GM21447 (cell line): ENCODE results near the gene TRAF5.
A peak's percentile ranks its signal among the peaks of the same experiment; 100 is the strongest.
"Not testable (repeated sequence)": the region's sequence is repeated elsewhere in the genome, so short reads cannot be mapped to it uniquely, and the experiment has no call there.

Experiments used
- ATAC-seq: cut with Tn5 transposase; IDR thresholded peaks from one replicate; pipeline ENCODE4 v1.9.1; 2021; ENCODE audit not compliant: unreplicated experiment

Gene TRAF5

GRCh38 chr1:211344152-211344618 lies 17.6 kb downstream of the TRAF5 start:
- ATAC-seq: no peak

DNA sequence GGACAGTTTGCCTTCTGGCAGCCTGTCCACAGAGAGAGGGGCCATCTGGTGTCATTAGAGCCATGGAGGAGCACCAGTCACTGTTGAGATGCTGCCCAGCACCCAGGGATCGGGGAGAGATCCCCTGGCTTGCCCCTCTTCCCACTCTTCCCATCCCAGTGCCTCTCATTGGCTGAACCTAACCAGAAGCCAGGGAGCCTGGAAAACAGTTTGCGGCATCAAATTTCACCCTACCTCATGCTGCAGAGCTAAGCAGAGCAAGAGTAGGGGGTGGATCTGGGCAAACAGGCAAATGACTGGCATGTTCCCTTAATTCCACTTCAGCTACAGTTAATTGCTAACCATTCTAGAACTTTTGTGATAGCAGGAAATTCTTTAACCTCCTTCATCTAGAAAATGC lies 19.1 kb downstream of the TRAF5 start:
- ATAC-seq: no peak

GRCh38 chr1:211347077-211347844 lies 20.6 kb downstream of the TRAF5 start:
- ATAC-seq: no peak

DNA sequence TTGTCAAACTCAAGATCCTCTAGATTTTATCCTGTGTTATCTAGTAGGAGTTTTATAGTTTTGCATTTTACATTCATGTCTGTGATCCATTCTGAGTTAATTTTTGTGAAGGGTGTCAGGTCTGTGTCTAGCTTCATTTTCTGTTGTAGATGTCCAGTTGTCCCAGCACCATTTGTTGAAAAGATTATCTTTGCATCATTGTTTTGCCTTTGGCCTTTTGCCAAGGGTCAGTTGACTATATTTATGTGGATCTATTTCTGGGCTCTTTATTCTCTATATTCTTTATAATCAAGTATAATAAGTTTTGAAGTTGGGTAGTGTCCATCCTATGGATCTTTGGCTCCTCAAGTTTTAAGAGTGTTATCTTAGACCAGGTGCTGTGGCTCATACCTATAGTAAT lies 21.9 kb downstream of the TRAF5 start:
- no peak for ATAC-seq

DNA sequence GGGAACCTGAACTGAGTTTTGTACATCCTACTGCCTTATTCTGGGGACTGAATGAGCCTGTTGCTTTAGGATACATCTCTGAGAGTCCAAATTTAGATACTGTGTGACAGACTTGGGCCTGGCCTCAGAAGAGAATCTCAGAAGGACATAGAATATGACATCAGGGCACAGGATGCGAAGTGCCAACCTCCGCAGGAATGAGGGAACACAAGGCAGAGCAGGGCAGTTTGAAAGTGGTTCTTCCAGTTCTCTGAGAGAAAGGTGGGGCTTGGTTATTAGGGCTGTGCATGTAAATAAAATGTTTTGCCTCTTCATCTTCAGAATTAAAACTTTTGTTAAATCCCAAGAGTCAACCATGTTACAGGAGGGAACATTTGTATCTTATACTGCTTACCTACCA lies 23.1 kb downstream of the TRAF5 start:
- no peak for ATAC-seq

DNA sequence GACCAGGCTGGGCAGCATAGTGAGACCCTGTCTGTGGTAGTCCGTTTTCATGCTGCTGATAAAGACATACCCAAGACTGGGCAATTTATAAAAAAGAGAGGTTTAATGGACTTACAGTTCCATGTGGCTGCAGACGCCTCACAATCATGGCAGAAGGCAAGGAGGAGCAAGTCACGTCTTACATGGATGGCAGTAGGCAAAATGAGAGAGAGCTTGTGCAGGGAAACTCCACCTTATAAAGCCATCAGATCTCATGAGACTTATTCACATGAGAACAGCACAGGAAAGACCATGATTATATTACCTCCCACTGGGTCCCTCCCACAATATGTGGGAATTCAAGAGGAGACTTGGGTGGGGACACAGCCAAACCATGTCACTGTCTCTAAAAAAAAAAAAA lies 25.4 kb downstream of the TRAF5 start:
- ATAC-seq: not testable (repeated sequence)

GRCh38 chr1:211352465-211352864 lies 25.8 kb downstream of the TRAF5 start:
- ATAC-seq: no peak

DNA sequence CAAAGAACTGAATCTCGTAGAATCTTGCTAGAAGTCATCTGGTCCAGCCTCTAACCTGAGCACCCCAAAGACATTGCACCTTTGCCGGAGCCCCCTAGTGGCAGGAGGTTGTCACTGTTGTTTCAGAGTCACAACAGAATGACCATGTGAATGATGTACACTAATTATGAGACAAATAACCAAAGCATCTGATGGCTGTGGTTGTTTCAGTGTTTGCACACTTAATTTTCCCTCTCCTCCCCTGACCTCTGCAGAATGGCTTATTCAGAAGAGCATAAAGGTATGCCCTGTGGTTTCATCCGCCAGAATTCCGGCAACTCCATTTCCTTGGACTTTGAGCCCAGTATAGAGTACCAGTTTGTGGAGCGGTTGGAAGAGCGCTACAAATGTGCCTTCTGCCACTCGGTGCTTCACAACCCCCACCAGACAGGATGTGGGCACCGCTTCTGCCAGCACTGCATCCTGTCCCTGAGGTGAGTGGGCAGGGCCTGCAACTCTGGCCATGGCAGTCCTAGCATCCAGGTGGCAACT lies 26.4 kb downstream of the TRAF5 start:
- ATAC-seq: peak; percentile 67

DNA sequence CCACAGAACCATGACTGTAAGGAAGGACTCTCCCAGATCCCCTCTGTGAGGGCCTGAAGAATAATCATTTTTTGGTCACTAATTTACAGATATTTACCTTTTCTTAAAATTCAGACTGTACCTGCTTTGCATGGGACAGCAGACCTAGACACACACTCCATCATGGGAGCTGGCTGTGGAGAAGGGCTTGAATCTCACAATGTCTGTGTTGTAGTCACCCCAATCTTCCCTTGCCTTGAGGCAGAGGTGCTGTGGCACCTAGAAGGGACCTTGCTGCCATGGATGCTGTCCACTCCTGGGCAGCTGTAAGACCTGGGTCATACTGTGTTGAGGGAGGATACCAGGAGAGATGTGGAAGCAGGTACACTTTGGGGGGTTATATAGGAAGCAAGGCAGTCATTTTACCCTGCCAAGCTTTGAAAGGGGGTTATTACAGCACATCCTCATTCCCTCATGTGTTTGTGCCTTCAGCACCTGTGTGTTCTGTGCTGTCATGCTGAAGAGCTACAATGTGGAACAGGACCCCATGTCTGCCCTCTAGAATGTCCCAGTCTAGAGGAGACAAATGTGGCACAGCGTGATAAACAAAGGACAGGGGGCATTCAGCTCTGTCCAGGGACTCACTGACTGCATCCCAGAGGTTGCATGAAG lies 27.1 kb downstream of the TRAF5 start:
- peak; percentile 3 for ATAC-seq

GRCh38 chr1:211355873-211356272 lies 29.2 kb downstream of the TRAF5 start:
- no peak for ATAC-seq

GRCh38 chr1:211356723-211357407 lies 30.2 kb downstream of the TRAF5 start:
- ATAC-seq: no peak

DNA sequence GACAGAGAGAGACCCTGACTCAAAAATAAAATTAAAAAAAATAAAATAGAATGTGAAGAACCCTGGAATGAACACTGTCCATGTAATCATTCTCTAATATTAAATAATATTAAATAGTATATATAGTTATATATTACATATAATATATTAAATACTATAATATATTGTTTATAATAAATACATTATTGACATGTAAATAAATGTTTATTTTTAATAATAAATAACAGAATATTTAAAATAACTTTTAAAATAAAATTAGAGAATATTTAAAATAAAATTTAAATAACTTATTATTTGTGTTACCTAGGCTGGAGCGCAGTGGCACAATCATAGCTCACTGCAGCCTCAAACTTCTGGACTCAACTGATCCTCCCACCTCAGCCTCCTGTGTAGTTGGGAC lies 32.1 kb downstream of the TRAF5 start:
- no peak for ATAC-seq

- no peak for ATAC-seq
These were observed 33.2 kb downstream of the TRAF5 start for GRCh38 chr1:211359876-211360275.

GRCh38 chr1:211361202-211361601 lies 34.6 kb downstream of the TRAF5 start:
- ATAC-seq: no peak

- ATAC-seq: no peak
These were observed 43.0 kb downstream of the TRAF5 start for GRCh38 chr1:211369640-211370039.

- no peak for ATAC-seq
These were observed 44.0 kb downstream of the TRAF5 start for GRCh38 chr1:211370669-211371068.

DNA sequence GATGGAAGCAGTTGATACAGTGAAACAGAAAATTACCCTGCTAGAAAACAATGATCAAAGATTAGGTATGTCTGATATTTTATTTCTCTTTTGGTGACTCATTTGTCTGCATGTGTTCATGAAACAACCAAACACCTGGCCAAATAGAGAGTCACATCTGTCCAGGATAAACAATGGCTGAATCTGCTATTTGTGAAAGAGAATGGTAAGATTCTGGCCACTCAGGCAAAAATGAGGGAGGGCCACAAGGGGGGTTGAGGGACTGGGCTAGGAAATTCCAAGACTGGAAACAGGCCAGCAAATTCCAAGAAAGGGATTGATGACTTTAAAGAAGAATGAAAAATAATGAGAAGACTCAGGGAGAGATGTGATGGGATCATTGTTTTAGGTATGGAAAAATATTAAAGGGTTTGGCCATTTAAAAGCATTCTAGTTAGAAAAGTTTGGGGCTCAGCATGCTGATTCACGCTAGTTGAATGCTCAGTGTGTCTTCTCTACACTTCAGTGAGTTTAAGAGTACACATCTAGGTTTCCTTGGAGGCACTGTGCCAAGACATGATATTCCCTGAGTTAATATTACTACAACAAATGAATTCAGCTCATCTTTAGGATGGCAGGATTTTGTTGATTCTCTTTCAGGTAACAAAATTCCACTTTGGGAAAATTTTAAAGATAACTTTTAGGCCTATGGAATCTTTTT lies 44.9 kb downstream of the TRAF5 start:
- ATAC-seq: no peak

DNA sequence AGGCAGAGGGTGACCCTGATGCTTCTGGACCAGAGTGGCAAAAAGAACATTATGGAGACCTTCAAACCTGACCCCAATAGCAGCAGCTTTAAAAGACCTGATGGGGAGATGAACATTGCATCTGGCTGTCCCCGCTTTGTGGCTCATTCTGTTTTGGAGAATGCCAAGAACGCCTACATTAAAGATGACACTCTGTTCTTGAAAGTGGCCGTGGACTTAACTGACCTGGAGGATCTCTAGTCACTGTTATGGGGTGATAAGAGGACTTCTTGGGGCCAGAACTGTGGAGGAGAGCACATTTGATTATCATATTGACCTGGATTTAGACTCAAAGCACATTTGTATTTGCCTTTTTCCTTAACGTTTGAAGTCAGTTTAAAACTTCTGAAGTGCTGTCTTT lies 45.8 kb downstream of the TRAF5 start:
- ATAC-seq: no peak

GRCh38 chr1:211375146-211375818 lies 48.6 kb downstream of the TRAF5 start:
- no peak for ATAC-seq

- ATAC-seq: no peak
These were observed 49.3 kb downstream of the TRAF5 start for GRCh38 chr1:211375949-211376348.
